HFF-Myc (cell line): ENCODE data around the gene DMGDH.

Experiments used
- DNase-seq: peaks from one replicate; pipeline ENCODE4 v3.0.0-alpha.2; 2011; ENCODE audit warnings: low read depth; ENCODE audit errors: extremely low read depth
- H3K4me3 ChIP-seq: replicated peaks from 2 replicates; pipeline ENCODE4 v1.5.1; 2011; ENCODE audit warnings: low read depth, mild to moderate bottlenecking, control low read depth, low read length
- CTCF ChIP-seq: IDR thresholded peaks from 2 replicates; pipeline ENCODE4 v1.5.1; 2012; ENCODE audit warnings: mild to moderate bottlenecking, low read depth, low read length, control low read depth; ENCODE audit errors: missing control alignments

The DMGDH gene

GRCh38 chr5:79005936-79006631 lies 63.4 kb downstream of the DMGDH start:
- no peak for DNase-seq

GRCh38 chr5:79005151-79005550 lies 64.3 kb downstream of the DMGDH start:
- H3K4me3 ChIP-seq = no peak overlapping the region
- no peak for TF ChIP-seq CTCF
- no peak for DNase-seq

More at GRCh38 chr5:79005936-79006631, 63.4 kb downstream of the DMGDH start:
- no peak overlapping the region for H3K4me3 ChIP-seq
- TF ChIP-seq CTCF = no peak

- no peak for DNase-seq
- TF ChIP-seq CTCF = no peak
- no peak overlapping the region for H3K4me3 ChIP-seq
Measured at GRCh38 chr5:79002374-79002773, 67.1 kb downstream of the DMGDH start.

- no peak for TF ChIP-seq CTCF
- no peak overlapping the region for H3K4me3 ChIP-seq
- no peak for DNase-seq
Measured at GRCh38 chr5:79001471-79001870, 68.0 kb downstream of the DMGDH start.

- no peak for DNase-seq
- TF ChIP-seq CTCF = no peak
- H3K4me3 ChIP-seq = no peak overlapping the region
Measured at GRCh38 chr5:78997090-78997489, 72.4 kb downstream of the DMGDH start.

GRCh38 chr5:78995521-78996007 lies 73.9 kb downstream of the DMGDH start:
- TF ChIP-seq CTCF = no peak
- no peak overlapping the region for H3K4me3 ChIP-seq
- DNase-seq = no peak

GRCh38 chr5:78993165-78993564 lies 76.3 kb downstream of the DMGDH start:
- no peak for TF ChIP-seq CTCF
- DNase-seq = no peak
- H3K4me3 ChIP-seq = no peak overlapping the region
